ENCODE results near the gene ROCK1.

DNA sequence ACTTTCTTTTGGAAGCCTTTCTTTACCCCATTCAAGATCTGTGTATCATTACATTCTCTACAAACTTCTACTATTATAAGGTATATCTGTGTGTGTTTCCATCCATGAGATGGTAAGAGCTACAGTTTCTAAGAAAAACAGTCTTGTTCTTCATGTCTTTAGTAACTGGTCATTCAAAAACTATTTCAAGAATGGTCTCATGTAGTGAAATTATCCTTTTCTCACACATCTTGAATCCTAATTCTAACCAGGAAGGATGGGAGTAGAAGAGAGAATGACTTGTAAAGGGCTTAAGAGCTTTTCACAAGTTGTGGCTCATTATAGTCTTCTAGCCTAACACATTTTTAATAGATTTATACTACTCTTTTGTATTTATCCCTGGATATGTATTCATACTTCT lies 47.3 kb downstream of the ROCK1 start:
- no peak for TF ChIP-seq MXI1 (IDR thresholded peaks at IDR 0.05; ENCODE audit: low read depth, low read length)
- TF ChIP-seq TAF1 (IDR thresholded peaks at IDR 0.05; ENCODE audit: borderline replicate concordance, low read depth, low read length): no peak
- TF ChIP-seq RFX5 (IDR thresholded peaks at IDR 0.05; ENCODE audit: low read length): no peak
- TF ChIP-seq NRF1 (IDR thresholded peaks at IDR 0.05; ENCODE audit: low read depth, low read length): no peak
- TF ChIP-seq NFIC (IDR thresholded peaks at IDR 0.05; ENCODE audit: borderline replicate concordance): no peak
- no peak for TF ChIP-seq RCOR1 (IDR thresholded peaks at IDR 0.05; ENCODE audit: low read length)
- no peak for TF ChIP-seq SIN3A (IDR thresholded peaks at IDR 0.05; ENCODE audit: borderline replicate concordance, low read depth, low read length)
- TF ChIP-seq, protein P1, sequence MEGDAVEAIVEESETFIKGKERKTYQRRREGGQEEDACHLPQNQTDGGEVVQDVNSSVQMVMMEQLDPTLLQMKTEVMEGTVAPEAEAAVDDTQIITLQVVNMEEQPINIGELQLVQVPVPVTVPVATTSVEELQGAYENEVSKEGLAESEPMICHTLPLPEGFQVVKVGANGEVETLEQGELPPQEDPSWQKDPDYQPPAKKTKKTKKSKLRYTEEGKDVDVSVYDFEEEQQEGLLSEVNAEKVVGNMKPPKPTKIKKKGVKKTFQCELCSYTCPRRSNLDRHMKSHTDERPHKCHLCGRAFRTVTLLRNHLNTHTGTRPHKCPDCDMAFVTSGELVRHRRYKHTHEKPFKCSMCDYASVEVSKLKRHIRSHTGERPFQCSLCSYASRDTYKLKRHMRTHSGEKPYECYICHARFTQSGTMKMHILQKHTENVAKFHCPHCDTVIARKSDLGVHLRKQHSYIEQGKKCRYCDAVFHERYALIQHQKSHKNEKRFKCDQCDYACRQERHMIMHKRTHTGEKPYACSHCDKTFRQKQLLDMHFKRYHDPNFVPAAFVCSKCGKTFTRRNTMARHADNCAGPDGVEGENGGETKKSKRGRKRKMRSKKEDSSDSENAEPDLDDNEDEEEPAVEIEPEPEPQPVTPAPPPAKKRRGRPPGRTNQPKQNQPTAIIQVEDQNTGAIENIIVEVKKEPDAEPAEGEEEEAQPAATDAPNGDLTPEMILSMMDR (IDR thresholded peaks at IDR 0.05): no peak
- TF ChIP-seq YY1 (IDR thresholded peaks at IDR 0.05; ENCODE audit: low read depth): no peak
- no peak for TF ChIP-seq EP300 (IDR thresholded peaks at IDR 0.05; ENCODE audit: borderline replicate concordance in 1 of 2, low read depth in 1 of 2, low read length in 1 of 2)
